ENCODE data around the gene MGAT4A. TPM values are rescaled to one million over a fixed set of nuclear protein-coding genes. Genes with fewer than 3 reads are reported as not detected.

Gene MGAT4A
- total and polyA plus RNA-seq, 10 of the 15 experiments (the other 5 are each of a cell fraction or from before 2014, with no cell fraction given), result 4.3 to 23.4 (median 13.6) TPM

DNA sequence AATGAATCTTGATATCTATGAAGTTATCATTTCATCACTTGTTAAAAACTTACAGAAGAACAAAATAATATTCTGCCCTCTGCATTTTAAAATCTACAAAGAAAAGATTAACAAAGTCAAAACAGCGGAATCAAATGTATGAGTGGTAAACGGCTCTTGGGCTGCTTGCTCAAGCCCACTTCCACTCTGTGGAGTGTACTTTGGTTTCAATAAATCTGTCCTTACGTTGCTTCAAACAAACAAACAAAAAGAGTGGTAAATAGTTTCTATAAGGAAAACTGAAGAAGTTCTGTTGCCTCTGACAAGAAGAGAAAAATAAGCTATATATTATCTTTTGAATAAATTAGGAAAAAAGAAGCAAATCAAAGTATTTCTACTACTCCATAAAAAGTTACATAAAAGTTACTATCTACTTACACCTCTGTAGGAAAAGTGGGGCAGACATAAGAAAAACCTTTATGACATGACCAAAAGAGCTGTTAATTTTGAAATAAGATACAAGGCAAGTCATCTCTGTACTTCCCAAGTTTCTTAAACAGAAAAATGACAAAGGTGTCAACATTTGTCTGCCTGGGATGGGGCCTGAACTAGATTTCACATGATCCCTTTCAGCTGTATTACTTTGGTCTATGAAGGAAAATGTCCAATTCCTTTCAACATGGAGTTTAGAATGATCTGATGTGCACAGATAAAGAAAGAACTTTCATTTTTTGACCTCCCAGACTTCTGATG, 56.5 kb downstream of the MGAT4A start:
- ATAC-seq (no peak), DNase-seq (ENCODE audit: low read depth, low spot score) (no peak), FAIRE-seq (no peak)
- BruUV-seq (replicated peaks), result no TSS peak
- SMC1A ChIA-PET (ENCODE audit: uncharacterized antibody, unreplicated experiment), result interaction anchor here (0.8 to 1.6 kb wide), 5 partner anchors 13 to 769 kb away, joined by 3 to 5 read pairs (median 4); no protein-coding TSS in a partner anchor
- Histone ChIP-seq H3K36me3 (ENCODE audit: control insufficient read depth in 2 of 2, insufficient read depth in 2 of 2, low read length in 1 of 2) (no peaks in the 10 kb centered on the region; a peak in 1 of 4 replicates), H3K4me1 (ENCODE audit: control insufficient read depth, insufficient read depth, low read length) (no peaks in the 10 kb centered on the region), H3K4me2 (ENCODE audit: control insufficient read depth, insufficient read depth) (no peak overlapping the region), H3K9ac (ENCODE audit: control insufficient read depth, insufficient read depth, low read length) (no peak overlapping the region), H4K20me1 (ENCODE audit: control insufficient read depth, insufficient read depth) (no peaks in the 10 kb centered on the region), H3K4me3 (no peak overlapping the region), H3K27me3 (replicated peaks in 1 of 2; ENCODE audit: control insufficient read depth in 2 of 2, insufficient read depth in 2 of 2, low read length in 1 of 2) (no peaks in the 10 kb centered on the region), H3K9me3 (replicated peaks; ENCODE audit: control insufficient read depth, insufficient read depth, low read length) (no peaks in the 10 kb centered on the region; the same call in 1 of the 3 replicates), H2AFZ (ENCODE audit: control insufficient read depth, low read depth, low read length) (no peak overlapping the region), H3K79me2 (ENCODE audit: control insufficient read depth, insufficient read depth, low read length) (no peaks in the 10 kb centered on the region), H3K27ac (ENCODE audit: control insufficient read depth, insufficient read depth) (no peak overlapping the region)
- 67% methylated on average over 3 of the region's 3 CpGs for WGBS (ENCODE audit: insufficient coverage, insufficient replicate concordance, low lambda C conversion rate, missing lambda C conversion rate)
- no peak for TF ChIP-seq EED (IDR thresholded peaks at IDR 0.05; ENCODE audit: low read depth)
- TF ChIP-seq, protein P1, sequence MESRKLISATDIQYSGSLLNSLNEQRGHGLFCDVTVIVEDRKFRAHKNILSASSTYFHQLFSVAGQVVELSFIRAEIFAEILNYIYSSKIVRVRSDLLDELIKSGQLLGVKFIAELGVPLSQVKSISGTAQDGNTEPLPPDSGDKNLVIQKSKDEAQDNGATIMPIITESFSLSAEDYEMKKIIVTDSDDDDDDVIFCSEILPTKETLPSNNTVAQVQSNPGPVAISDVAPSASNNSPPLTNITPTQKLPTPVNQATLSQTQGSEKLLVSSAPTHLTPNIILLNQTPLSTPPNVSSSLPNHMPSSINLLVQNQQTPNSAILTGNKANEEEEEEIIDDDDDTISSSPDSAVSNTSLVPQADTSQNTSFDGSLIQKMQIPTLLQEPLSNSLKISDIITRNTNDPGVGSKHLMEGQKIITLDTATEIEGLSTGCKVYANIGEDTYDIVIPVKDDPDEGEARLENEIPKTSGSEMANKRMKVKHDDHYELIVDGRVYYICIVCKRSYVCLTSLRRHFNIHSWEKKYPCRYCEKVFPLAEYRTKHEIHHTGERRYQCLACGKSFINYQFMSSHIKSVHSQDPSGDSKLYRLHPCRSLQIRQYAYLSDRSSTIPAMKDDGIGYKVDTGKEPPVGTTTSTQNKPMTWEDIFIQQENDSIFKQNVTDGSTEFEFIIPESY (IDR thresholded peaks at IDR 0.05), result no peak
- no peak for TF ChIP-seq TARDBP (IDR thresholded peaks at IDR 0.05; ENCODE audit: borderline replicate concordance)
- TF ChIP-seq, protein P2, sequence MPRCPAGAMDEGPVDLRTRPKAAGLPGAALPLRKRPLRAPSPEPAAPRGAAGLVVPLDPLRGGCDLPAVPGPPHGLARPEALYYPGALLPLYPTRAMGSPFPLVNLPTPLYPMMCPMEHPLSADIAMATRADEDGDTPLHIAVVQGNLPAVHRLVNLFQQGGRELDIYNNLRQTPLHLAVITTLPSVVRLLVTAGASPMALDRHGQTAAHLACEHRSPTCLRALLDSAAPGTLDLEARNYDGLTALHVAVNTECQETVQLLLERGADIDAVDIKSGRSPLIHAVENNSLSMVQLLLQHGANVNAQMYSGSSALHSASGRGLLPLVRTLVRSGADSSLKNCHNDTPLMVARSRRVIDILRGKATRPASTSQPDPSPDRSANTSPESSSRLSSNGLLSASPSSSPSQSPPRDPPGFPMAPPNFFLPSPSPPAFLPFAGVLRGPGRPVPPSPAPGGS (IDR thresholded peaks at IDR 0.05; ENCODE audit: borderline replicate concordance, insufficient read depth, low read depth, low read length, poor library complexity, severe bottlenecking), result no peak
- TF ChIP-seq, protein P3, sequence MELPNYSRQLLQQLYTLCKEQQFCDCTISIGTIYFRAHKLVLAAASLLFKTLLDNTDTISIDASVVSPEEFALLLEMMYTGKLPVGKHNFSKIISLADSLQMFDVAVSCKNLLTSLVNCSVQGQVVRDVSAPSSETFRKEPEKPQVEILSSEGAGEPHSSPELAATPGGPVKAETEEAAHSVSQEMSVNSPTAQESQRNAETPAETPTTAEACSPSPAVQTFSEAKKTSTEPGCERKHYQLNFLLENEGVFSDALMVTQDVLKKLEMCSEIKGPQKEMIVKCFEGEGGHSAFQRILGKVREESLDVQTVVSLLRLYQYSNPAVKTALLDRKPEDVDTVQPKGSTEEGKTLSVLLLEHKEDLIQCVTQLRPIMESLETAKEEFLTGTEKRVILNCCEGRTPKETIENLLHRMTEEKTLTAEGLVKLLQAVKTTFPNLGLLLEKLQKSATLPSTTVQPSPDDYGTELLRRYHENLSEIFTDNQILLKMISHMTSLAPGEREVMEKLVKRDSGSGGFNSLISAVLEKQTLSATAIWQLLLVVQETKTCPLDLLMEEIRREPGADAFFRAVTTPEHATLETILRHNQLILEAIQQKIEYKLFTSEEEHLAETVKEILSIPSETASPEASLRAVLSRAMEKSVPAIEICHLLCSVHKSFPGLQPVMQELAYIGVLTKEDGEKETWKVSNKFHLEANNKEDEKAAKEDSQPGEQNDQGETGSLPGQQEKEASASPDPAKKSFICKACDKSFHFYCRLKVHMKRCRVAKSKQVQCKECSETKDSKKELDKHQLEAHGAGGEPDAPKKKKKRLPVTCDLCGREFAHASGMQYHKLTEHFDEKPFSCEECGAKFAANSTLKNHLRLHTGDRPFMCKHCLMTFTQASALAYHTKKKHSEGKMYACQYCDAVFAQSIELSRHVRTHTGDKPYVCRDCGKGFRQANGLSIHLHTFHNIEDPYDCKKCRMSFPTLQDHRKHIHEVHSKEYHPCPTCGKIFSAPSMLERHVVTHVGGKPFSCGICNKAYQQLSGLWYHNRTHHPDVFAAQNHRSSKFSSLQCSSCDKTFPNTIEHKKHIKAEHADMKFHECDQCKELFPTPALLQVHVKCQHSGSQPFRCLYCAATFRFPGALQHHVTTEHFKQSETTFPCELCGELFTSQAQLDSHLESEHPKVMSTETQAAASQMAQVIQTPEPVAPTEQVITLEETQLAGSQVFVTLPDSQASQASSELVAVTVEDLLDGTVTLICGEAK (IDR thresholded peaks at IDR 0.05; ENCODE audit: borderline replicate concordance), result no peak
- TF ChIP-seq CEBPB (IDR thresholded peaks at IDR 0.05; ENCODE audit: borderline replicate concordance in 1 of 2, low read depth in 2 of 2, low read length in 2 of 2), result no peak
- TF ChIP-seq EZH2 (IDR thresholded peaks at IDR 0.05; ENCODE audit: borderline replicate concordance, control insufficient read depth, low read depth, low read length), result no peak
- TF ChIP-seq ZNF207 (IDR thresholded peaks at IDR 0.05; ENCODE audit: borderline replicate concordance), result no peak
- no peak for TF ChIP-seq STAT3 (IDR thresholded peaks at IDR 0.05; ENCODE audit: low read depth, low read length)
- no peak for TF ChIP-seq PAX5 (IDR thresholded peaks at IDR 0.05; ENCODE audit: borderline replicate concordance, low read depth, low read length)
- CTCF ChIA-PET, result interaction anchor here (0.6 to 2.1 kb wide), 4 partner anchors 10 to 54 kb away, joined by 3 to 8 read pairs (median 4); no protein-coding TSS in a partner anchor
- in situ Hi-C loops (cut with MboI), result no loop called here
- intact Hi-C loops (cut with micrococcal nuclease; ENCODE audit: unreplicated experiment), result no loop called here
- RAD21 ChIA-PET (ENCODE audit: unreplicated experiment), result interaction anchor here (0.7 kb wide), 1 partner anchor 11 kb away, joined by 3 read pairs; no protein-coding TSS in a partner anchor
- POLR2A ChIA-PET, result no interaction called here

Measured in GM12878 (cell line).